Panc1 (cell line): ENCODE data around the gene TNFRSF14.

Source experiments
- POLR2AphosphoS5 ChIP-seq: IDR thresholded peaks from 2 replicates; pipeline ENCODE4 v1.6.1; 2012; ENCODE audit warnings: mild to moderate bottlenecking, low read depth, low read length, moderate library complexity
- TF ChIP-seq, protein P1 (sequence below): fragments of 450-650 bp; IDR thresholded peaks from 2 replicates; pipeline ENCODE4 v1.5.1; 2017; ENCODE audit warnings: mild to moderate bottlenecking
- TF ChIP-seq, protein P2 (sequence below), 2 experiments: IDR thresholded peaks; 2 replicates each; pipeline ENCODE4 v1.6.1; 2011 to 2012; ENCODE audit warnings: low read depth in 2 of 2, control low read depth in 1 of 2, low read length in 1 of 2, mild to moderate bottlenecking in 1 of 2, moderate library complexity in 1 of 2; ENCODE audit not compliant: insufficient read depth in 1 of 2

DNA sequence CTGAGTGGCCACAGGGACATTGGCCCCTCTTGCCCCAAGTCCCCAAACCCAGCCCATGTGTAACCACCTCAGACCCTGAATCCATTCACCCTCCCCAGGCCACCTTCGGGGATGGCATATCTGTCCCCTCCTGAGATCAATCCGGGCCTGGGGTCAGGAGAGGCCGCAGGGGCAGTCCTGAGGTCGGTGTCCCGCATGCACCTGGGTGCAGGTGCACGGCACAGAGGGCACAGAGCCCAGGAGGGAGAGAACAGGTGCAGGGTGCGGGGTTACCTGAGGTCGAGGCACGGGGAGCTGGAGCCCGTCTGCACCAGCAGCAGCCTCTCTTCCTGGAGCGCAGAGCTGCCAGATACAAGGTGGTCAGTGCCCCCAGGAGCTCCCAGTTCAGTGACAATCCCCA, 46.6 kb upstream of the TNFRSF14 start:
- TF ChIP-seq, protein P1, sequence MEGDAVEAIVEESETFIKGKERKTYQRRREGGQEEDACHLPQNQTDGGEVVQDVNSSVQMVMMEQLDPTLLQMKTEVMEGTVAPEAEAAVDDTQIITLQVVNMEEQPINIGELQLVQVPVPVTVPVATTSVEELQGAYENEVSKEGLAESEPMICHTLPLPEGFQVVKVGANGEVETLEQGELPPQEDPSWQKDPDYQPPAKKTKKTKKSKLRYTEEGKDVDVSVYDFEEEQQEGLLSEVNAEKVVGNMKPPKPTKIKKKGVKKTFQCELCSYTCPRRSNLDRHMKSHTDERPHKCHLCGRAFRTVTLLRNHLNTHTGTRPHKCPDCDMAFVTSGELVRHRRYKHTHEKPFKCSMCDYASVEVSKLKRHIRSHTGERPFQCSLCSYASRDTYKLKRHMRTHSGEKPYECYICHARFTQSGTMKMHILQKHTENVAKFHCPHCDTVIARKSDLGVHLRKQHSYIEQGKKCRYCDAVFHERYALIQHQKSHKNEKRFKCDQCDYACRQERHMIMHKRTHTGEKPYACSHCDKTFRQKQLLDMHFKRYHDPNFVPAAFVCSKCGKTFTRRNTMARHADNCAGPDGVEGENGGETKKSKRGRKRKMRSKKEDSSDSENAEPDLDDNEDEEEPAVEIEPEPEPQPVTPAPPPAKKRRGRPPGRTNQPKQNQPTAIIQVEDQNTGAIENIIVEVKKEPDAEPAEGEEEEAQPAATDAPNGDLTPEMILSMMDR = no peak
- TF ChIP-seq, protein P2, sequence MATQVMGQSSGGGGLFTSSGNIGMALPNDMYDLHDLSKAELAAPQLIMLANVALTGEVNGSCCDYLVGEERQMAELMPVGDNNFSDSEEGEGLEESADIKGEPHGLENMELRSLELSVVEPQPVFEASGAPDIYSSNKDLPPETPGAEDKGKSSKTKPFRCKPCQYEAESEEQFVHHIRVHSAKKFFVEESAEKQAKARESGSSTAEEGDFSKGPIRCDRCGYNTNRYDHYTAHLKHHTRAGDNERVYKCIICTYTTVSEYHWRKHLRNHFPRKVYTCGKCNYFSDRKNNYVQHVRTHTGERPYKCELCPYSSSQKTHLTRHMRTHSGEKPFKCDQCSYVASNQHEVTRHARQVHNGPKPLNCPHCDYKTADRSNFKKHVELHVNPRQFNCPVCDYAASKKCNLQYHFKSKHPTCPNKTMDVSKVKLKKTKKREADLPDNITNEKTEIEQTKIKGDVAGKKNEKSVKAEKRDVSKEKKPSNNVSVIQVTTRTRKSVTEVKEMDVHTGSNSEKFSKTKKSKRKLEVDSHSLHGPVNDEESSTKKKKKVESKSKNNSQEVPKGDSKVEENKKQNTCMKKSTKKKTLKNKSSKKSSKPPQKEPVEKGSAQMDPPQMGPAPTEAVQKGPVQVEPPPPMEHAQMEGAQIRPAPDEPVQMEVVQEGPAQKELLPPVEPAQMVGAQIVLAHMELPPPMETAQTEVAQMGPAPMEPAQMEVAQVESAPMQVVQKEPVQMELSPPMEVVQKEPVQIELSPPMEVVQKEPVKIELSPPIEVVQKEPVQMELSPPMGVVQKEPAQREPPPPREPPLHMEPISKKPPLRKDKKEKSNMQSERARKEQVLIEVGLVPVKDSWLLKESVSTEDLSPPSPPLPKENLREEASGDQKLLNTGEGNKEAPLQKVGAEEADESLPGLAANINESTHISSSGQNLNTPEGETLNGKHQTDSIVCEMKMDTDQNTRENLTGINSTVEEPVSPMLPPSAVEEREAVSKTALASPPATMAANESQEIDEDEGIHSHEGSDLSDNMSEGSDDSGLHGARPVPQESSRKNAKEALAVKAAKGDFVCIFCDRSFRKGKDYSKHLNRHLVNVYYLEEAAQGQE (IDR thresholded peaks at IDR 0.05; ENCODE audit: insufficient read depth in 1 of 2, low read depth in 2 of 2, low read length in 1 of 2) = no peak
- no peak for TF ChIP-seq POLR2AphosphoS5
